ENCODE data around the gene GLS2.

Gene GLS2

GRCh38 chr12:56488041-56488955 is at the start of gene GLS2:
GLS2 (minus strand) TSS chr12:56488161; CDS start chr12:56488118, 43 bp downstream.
- peak within 1 kb of the TSS; percentile 58 to 79 for H3K4me3 ChIP-seq (ENCODE audit: low read depth in 1 of 2, low read length in 2 of 2)
- H3K36me3 ChIP-seq (ENCODE audit: control insufficient read depth in 1 of 2, insufficient read depth in 2 of 2, low read length in 2 of 2): no peaks in the 10 kb centered on the region
- peaks cover 0 to 4% of the 10 kb centered on the region in 2 donors for H3K27me3 ChIP-seq (ENCODE audit: control insufficient read depth in 1 of 2, insufficient read depth in 2 of 2, low read length in 2 of 2)
- no peak within 1 kb of the TSS for H3K27ac ChIP-seq (ENCODE audit: low read depth, low read length)
- H3K4me1 ChIP-seq (ENCODE audit: control insufficient read depth in 1 of 2, insufficient read depth in 2 of 2, low read length in 2 of 2): peaks cover 12 to 13% of the 10 kb centered on the region in 2 donors
- no peaks in the 10 kb centered on the region for H3K9me3 ChIP-seq (ENCODE audit: control insufficient read depth in 1 of 2, low read length in 2 of 2)
- H3K9ac ChIP-seq (ENCODE audit: low read depth in 1 of 2, low read length in 2 of 2): peak within 1 kb of the TSS; percentile 43 to 51

- Histone ChIP-seq H3K9ac (ENCODE audit: low read depth in 1 of 2, low read length in 2 of 2) (no peak overlapping the region), H3K27ac (ENCODE audit: low read depth, low read length) (no peak overlapping the region), H3K4me3 (ENCODE audit: low read depth in 1 of 2, low read length in 2 of 2) (no peak overlapping the region)
Measured at GRCh38 chr12:56537546-56537945, 49.6 kb upstream of the GLS2 start.

GRCh38 chr12:56530390-56531055 is 42.6 kb upstream of the GLS2 start:
- Histone ChIP-seq H3K4me1 (ENCODE audit: control insufficient read depth in 1 of 2, insufficient read depth in 2 of 2, low read length in 2 of 2) (peaks cover 7 to 10% of the 10 kb centered on the region in 2 donors), H3K27ac (ENCODE audit: low read depth, low read length) (no peak overlapping the region), H3K9ac (ENCODE audit: low read depth in 1 of 2, low read length in 2 of 2) (no peak overlapping the region)

More at GRCh38 chr12:56537546-56537945, 49.6 kb upstream of the GLS2 start:
- Histone ChIP-seq H3K9me3 (ENCODE audit: control insufficient read depth in 1 of 2, low read length in 2 of 2) (no peaks in the 10 kb centered on the region), H3K27me3 (ENCODE audit: control insufficient read depth in 1 of 2, insufficient read depth in 2 of 2, low read length in 2 of 2) (no peaks in the 10 kb centered on the region), H3K4me1 (ENCODE audit: control insufficient read depth in 1 of 2, insufficient read depth in 2 of 2, low read length in 2 of 2) (no peaks in the 10 kb centered on the region), H3K36me3 (ENCODE audit: control insufficient read depth in 1 of 2, insufficient read depth in 2 of 2, low read length in 2 of 2) (no peaks in the 10 kb centered on the region)

GRCh38 chr12:56529656-56530055 is 41.7 kb upstream of the GLS2 start:
- no peaks in the 10 kb centered on the region for H3K36me3 ChIP-seq (ENCODE audit: control insufficient read depth in 1 of 2, insufficient read depth in 2 of 2, low read length in 2 of 2)
- no peak overlapping the region for H3K9ac ChIP-seq (ENCODE audit: low read depth in 1 of 2, low read length in 2 of 2)
- H3K27me3 ChIP-seq (ENCODE audit: control insufficient read depth in 1 of 2, insufficient read depth in 2 of 2, low read length in 2 of 2): no peaks in the 10 kb centered on the region
- H3K4me1 ChIP-seq (ENCODE audit: control insufficient read depth in 1 of 2, insufficient read depth in 2 of 2, low read length in 2 of 2): peaks cover 7 to 10% of the 10 kb centered on the region in 2 donors
- H3K9me3 ChIP-seq (ENCODE audit: control insufficient read depth in 1 of 2, low read length in 2 of 2): no peaks in the 10 kb centered on the region
- no peak overlapping the region for H3K27ac ChIP-seq (ENCODE audit: low read depth, low read length)
- no peak overlapping the region for H3K4me3 ChIP-seq (ENCODE audit: low read depth in 1 of 2, low read length in 2 of 2)

More at GRCh38 chr12:56530390-56531055, 42.6 kb upstream of the GLS2 start:
- no peaks in the 10 kb centered on the region for H3K27me3 ChIP-seq (ENCODE audit: control insufficient read depth in 1 of 2, insufficient read depth in 2 of 2, low read length in 2 of 2)
- no peaks in the 10 kb centered on the region for H3K36me3 ChIP-seq (ENCODE audit: control insufficient read depth in 1 of 2, insufficient read depth in 2 of 2, low read length in 2 of 2)
- H3K9me3 ChIP-seq (ENCODE audit: control insufficient read depth in 1 of 2, low read length in 2 of 2): no peaks in the 10 kb centered on the region
- H3K4me3 ChIP-seq (ENCODE audit: low read depth in 1 of 2, low read length in 2 of 2): no peak overlapping the region

GRCh38 chr12:56528846-56529245 is 40.9 kb upstream of the GLS2 start:
- no peaks in the 10 kb centered on the region for H3K36me3 ChIP-seq (ENCODE audit: control insufficient read depth in 1 of 2, insufficient read depth in 2 of 2, low read length in 2 of 2)
- H3K27ac ChIP-seq (ENCODE audit: low read depth, low read length): no peak overlapping the region
- H3K4me1 ChIP-seq (ENCODE audit: control insufficient read depth in 1 of 2, insufficient read depth in 2 of 2, low read length in 2 of 2): peaks cover 7 to 10% of the 10 kb centered on the region in 2 donors

GRCh38 chr12:56522411-56523193 is 34.6 kb upstream of the GLS2 start:
- Histone ChIP-seq H3K36me3 (ENCODE audit: control insufficient read depth in 1 of 2, insufficient read depth in 2 of 2, low read length in 2 of 2) (no peaks in the 10 kb centered on the region), H3K4me1 (ENCODE audit: control insufficient read depth in 1 of 2, insufficient read depth in 2 of 2, low read length in 2 of 2) (peaks cover 7 to 19% of the 10 kb centered on the region in 2 donors), H3K27ac (ENCODE audit: low read depth, low read length) (peak overlapping the region; percentile 67), H3K27me3 (ENCODE audit: control insufficient read depth in 1 of 2, insufficient read depth in 2 of 2, low read length in 2 of 2) (no peaks in the 10 kb centered on the region), H3K9me3 (ENCODE audit: control insufficient read depth in 1 of 2, low read length in 2 of 2) (no peaks in the 10 kb centered on the region), H3K4me3 (ENCODE audit: low read depth in 1 of 2, low read length in 2 of 2) (peak overlapping the region; percentile 69 to 84), H3K9ac (ENCODE audit: low read depth in 1 of 2, low read length in 2 of 2) (peak overlapping the region; percentile 54 to 65)

More at GRCh38 chr12:56528846-56529245, 40.9 kb upstream of the GLS2 start:
- no peak overlapping the region for H3K4me3 ChIP-seq (ENCODE audit: low read depth in 1 of 2, low read length in 2 of 2)
- H3K9ac ChIP-seq (ENCODE audit: low read depth in 1 of 2, low read length in 2 of 2): no peak overlapping the region
- no peaks in the 10 kb centered on the region for H3K9me3 ChIP-seq (ENCODE audit: control insufficient read depth in 1 of 2, low read length in 2 of 2)
- no peaks in the 10 kb centered on the region for H3K27me3 ChIP-seq (ENCODE audit: control insufficient read depth in 1 of 2, insufficient read depth in 2 of 2, low read length in 2 of 2)

- Histone ChIP-seq H3K4me1 (ENCODE audit: control insufficient read depth in 1 of 2, insufficient read depth in 2 of 2, low read length in 2 of 2) (peaks cover 3 to 15% of the 10 kb centered on the region in 2 donors), H3K36me3 (ENCODE audit: control insufficient read depth in 1 of 2, insufficient read depth in 2 of 2, low read length in 2 of 2) (no peaks in the 10 kb centered on the region), H3K4me3 (ENCODE audit: low read depth in 1 of 2, low read length in 2 of 2) (peak within 1 kb of the TSS; percentile 69 to 84), H3K9me3 (ENCODE audit: control insufficient read depth in 1 of 2, low read length in 2 of 2) (no peaks in the 10 kb centered on the region), H3K27ac (ENCODE audit: low read depth, low read length) (peak within 1 kb of the TSS; percentile 67), H3K27me3 (ENCODE audit: control insufficient read depth in 1 of 2, insufficient read depth in 2 of 2, low read length in 2 of 2) (no peaks in the 10 kb centered on the region), H3K9ac (ENCODE audit: low read depth in 1 of 2, low read length in 2 of 2) (peak within 1 kb of the TSS; percentile 54 to 65)
Measured at GRCh38 chr12:56521590-56522371, 33.8 kb upstream of the GLS2 start, which contains the start of gene RBMS2. RBMS2 (plus strand) TSS chr12:56521820; CDS start chr12:56522024, 204 bp downstream.

- peak overlapping the region; percentile 69 to 84 for H3K4me3 ChIP-seq (ENCODE audit: low read depth in 1 of 2, low read length in 2 of 2)
- peak overlapping the region; percentile 59 for H3K27ac ChIP-seq (ENCODE audit: low read depth, low read length)
- H3K27me3 ChIP-seq (ENCODE audit: control insufficient read depth in 1 of 2, insufficient read depth in 2 of 2, low read length in 2 of 2): no peaks in the 10 kb centered on the region
- no peaks in the 10 kb centered on the region for H3K36me3 ChIP-seq (ENCODE audit: control insufficient read depth in 1 of 2, insufficient read depth in 2 of 2, low read length in 2 of 2)
- H3K9ac ChIP-seq (ENCODE audit: low read depth in 1 of 2, low read length in 2 of 2): peak overlapping the region; percentile 38 to 54
- H3K4me1 ChIP-seq (ENCODE audit: control insufficient read depth in 1 of 2, insufficient read depth in 2 of 2, low read length in 2 of 2): peaks cover 0 to 9% of the 10 kb centered on the region in 2 donors
- H3K9me3 ChIP-seq (ENCODE audit: control insufficient read depth in 1 of 2, low read length in 2 of 2): no peaks in the 10 kb centered on the region
Measured at GRCh38 chr12:56521209-56521589, 33.2 kb upstream of the GLS2 start.

GRCh38 chr12:56520506-56520905 is 32.5 kb upstream of the GLS2 start:
- H3K36me3 ChIP-seq (ENCODE audit: control insufficient read depth in 1 of 2, insufficient read depth in 2 of 2, low read length in 2 of 2): no peaks in the 10 kb centered on the region
- peaks cover 0 to 9% of the 10 kb centered on the region in 2 donors for H3K4me1 ChIP-seq (ENCODE audit: control insufficient read depth in 1 of 2, insufficient read depth in 2 of 2, low read length in 2 of 2)
- H3K27ac ChIP-seq (ENCODE audit: low read depth, low read length): peak overlapping the region; percentile 59
- no peak overlapping the region for H3K4me3 ChIP-seq (ENCODE audit: low read depth in 1 of 2, low read length in 2 of 2)
- no peaks in the 10 kb centered on the region for H3K27me3 ChIP-seq (ENCODE audit: control insufficient read depth in 1 of 2, insufficient read depth in 2 of 2, low read length in 2 of 2)
- no peaks in the 10 kb centered on the region for H3K9me3 ChIP-seq (ENCODE audit: control insufficient read depth in 1 of 2, low read length in 2 of 2)
- H3K9ac ChIP-seq (ENCODE audit: low read depth in 1 of 2, low read length in 2 of 2): no peak overlapping the region

Measured in duodenal mucosa (tissue), 2 donors.